HG03064 (cell line): ENCODE measurements around the gene RGPD3.

Experiments used
- ATAC-seq: cut with Tn5 transposase; IDR thresholded peaks from one replicate; pipeline ENCODE4 v1.9.1; 2021; ENCODE audit warnings: low read depth; ENCODE audit not compliant: unreplicated experiment

RGPD3 gene

GRCh38 chr2:106344302-106344701, 123.9 kb downstream of the RGPD3 start:
- no peak for ATAC-seq

DNA sequence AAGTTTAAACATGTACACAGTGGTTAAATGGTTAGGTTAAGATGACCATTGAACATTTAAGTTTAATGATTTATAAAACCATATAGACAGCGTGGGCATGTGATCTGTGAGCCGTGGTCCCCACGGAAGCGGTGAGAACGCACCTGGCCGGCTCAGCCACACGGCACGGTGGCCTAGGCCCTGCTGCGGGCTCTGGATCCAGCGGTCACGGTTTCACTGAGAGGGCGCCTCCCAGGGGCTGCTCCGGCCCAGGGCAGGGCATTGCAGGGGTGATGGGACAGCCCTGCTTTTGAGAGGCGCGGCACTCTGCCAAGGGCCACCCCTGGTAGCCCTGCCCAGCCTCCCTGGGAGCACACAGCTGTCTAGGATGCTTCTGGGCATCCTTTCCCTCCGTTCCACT, 124.9 kb downstream of the RGPD3 start:
- no peak for ATAC-seq

DNA sequence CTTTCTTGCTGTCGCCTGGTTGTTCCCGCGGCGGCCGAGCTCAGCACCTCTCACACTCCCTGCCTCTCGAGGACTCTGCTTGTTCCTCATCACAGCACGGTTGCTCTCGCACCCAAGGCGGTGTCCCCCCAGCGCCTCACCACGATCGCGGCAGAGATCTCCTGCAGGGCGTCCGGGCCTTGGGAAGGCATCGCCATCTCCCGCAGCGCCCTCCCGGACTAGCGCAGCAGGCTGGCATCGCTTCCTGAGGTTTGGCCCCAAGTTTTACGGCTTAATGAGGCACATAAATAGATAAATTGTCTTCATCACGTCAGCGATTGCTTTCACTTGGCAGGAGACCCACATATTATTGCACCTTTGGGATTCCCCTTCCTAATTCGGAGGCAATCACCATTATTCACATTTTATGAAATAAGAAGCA, 125.4 kb downstream of the RGPD3 start:
- no peak for ATAC-seq

DNA sequence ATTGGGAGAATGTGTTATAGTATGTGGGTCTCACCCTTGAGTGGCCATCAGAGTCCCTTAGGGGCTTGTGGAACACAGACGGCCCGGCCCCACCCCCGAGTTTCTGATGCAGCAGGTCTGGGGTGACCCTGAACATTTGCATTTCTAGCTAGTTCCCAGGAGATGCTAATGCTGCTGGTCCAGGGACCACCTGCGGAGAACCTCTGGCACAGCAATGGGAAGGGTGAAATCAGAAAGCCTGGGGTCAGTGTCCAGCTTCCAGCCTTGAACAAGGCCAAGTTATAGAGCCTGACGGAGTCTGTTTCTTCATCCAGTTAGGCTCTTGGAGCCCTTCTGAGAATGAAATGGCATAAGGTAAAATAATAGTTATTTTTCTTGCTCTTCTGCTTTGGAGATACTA, 126.5 kb downstream of the RGPD3 start:
- no peak for ATAC-seq
